NOMO-1 treated with DMSO at 0.1 percent for 48 hours (cell line): ENCODE measurements around the gene UFC1.

ENCODE experiments used
- DNase-seq: peaks from one replicate; lab custom pipeline; 2025; ENCODE audit not compliant: unreplicated experiment; lab: John Stamatoyannopoulos, UW

UFC1 gene

GRCh38 chr1:161133220-161133740, 20.5 kb upstream of the UFC1 start:
- no peak for DNase-seq

GRCh38 chr1:161137881-161138280, 15.9 kb upstream of the UFC1 start:
- no peak for DNase-seq

GRCh38 chr1:161138431-161138830, 15.3 kb upstream of the UFC1 start:
- DNase-seq = peak; percentile 25

- peak; percentile 38 for DNase-seq
Measured at GRCh38 chr1:161139766-161140165, 14.0 kb upstream of the UFC1 start.

- no peak for DNase-seq
Measured at GRCh38 chr1:161140755-161141400, 12.9 kb upstream of the UFC1 start.

- DNase-seq = no peak
Measured at GRCh38 chr1:161145832-161146231, 7.9 kb upstream of the UFC1 start.

- DNase-seq = no peak
Measured at GRCh38 chr1:161153176-161153575, 602 bp upstream of the UFC1 start.

GRCh38 chr1:161157867-161158266, 4.1 kb downstream of the UFC1 start:
- DNase-seq = no peak

GRCh38 chr1:161158316-161159010, 4.7 kb downstream of the UFC1 start:
- no peak for DNase-seq

- peak; percentile 85 for DNase-seq
Measured at GRCh38 chr1:161159087-161159912, 5.5 kb downstream of the UFC1 start, which contains the start of gene USP21. Gene USP21, plus strand, starts transcription at chr1:161159500. Its CDS starts 1,141 bp downstream, at chr1:161160641.

GRCh38 chr1:161159913-161160243, 6.1 kb downstream of the UFC1 start:
- no peak for DNase-seq

- no peak for DNase-seq
Measured at GRCh38 chr1:161160671-161161145, 6.9 kb downstream of the UFC1 start.

- no peak for DNase-seq
Measured at GRCh38 chr1:161161652-161162051, 7.9 kb downstream of the UFC1 start.

GRCh38 chr1:161162052-161162451, 8.3 kb downstream of the UFC1 start:
- DNase-seq = no peak

GRCh38 chr1:161162806-161163205, 9.0 kb downstream of the UFC1 start:
- DNase-seq = no peak

GRCh38 chr1:161163793-161164192, 10.0 kb downstream of the UFC1 start:
- DNase-seq = no peak

- no peak for DNase-seq
Measured at GRCh38 chr1:161164901-161165610, 11.3 kb downstream of the UFC1 start.

- peak; percentile 99 for DNase-seq
Measured at GRCh38 chr1:161165742-161166668, 12.2 kb downstream of the UFC1 start, which contains the start of gene PPOX. Gene PPOX, plus strand, starts transcription at chr1:161166426. Its CDS starts 422 bp downstream, at chr1:161166848.

- DNase-seq = peak; percentile 20
Measured at GRCh38 chr1:161166669-161167548, 13.1 kb downstream of the UFC1 start.
